SK-N-SH (cell line): ENCODE data around the gene FUT7. TPM values are rescaled to one million over a fixed set of nuclear protein-coding genes. Genes with fewer than 3 reads are reported as not detected.

Experiments used
- CTCF ChIA-PET: fragments of 300-600, 350-600 bp; formaldehyde crosslinking; extraction: SDS; loops from one replicate; lab custom pipeline; 2021; lab: Yijun Ruan, JAX
- POLR2A ChIA-PET: fragments of 350-600 bp; sonication (Branson Sonifier 250); formaldehyde crosslinking; extraction: SDS; loops from one replicate; lab custom pipeline; 2020; ENCODE audit warnings: antibody characterized with exemption, inconsistent platforms; lab: Yijun Ruan, JAX
- DNase-seq: peaks from one replicate; pipeline ENCODE4 v3.0.0; 2012
- H2AFZ ChIP-seq: fragments of 200-600 bp; sonication (generic); 2 replicates; pipeline ENCODE4 v1.8.1; 2016; ENCODE audit warnings: antibody characterized with exemption, mild to moderate bottlenecking, low read depth
- H3F3A ChIP-seq: fragments of 200-600 bp; sonication (generic); replicated peaks from 2 replicates; pipeline ENCODE3; 2016; ENCODE audit warnings: antibody characterized with exemption, mild to moderate bottlenecking; ENCODE audit not compliant: insufficient read depth
- H3K27ac ChIP-seq, 2 experiments: fragments of 200-500 bp in 1 of 2; fragments of 200-600 bp in 1 of 2; sonication (Bioruptor generic) in 1 of 2; sonication (generic), shearing (Covaris generic) in 1 of 2; 2 replicates each; pipeline versions ENCODE4 v1.5.1 to v1.6.1; 2014 to 2016; ENCODE audit warnings: low read depth in 2 of 2, inconsistent platforms in 1 of 2, low read length in 1 of 2, mild to moderate bottlenecking in 1 of 2, mixed read lengths in 1 of 2
- H3K27me3 ChIP-seq: fragments of 200-600 bp; sonication (generic), shearing (Covaris generic); 2 replicates; pipeline ENCODE4 v1.6.1; 2016; ENCODE audit warnings: mixed run types; ENCODE audit not compliant: insufficient read depth
- H3K36me3 ChIP-seq, 2 experiments: fragments of 200-500 bp in 1 of 2; fragments of 200-600 bp in 1 of 2; sonication (Bioruptor generic) in 1 of 2; sonication (generic) in 1 of 2; replicated peaks in 1 of 2; 2 replicates each; pipeline versions ENCODE3 to v1.5.1; 2014 to 2016; ENCODE audit warnings: low read length in 1 of 2, mild to moderate bottlenecking in 1 of 2; ENCODE audit not compliant: insufficient read depth in 2 of 2, control insufficient read depth in 1 of 2
- H3K4me1 ChIP-seq, 2 experiments: fragments of 200-500 bp in 1 of 2; fragments of 200-600 bp in 1 of 2; sonication (Bioruptor generic) in 1 of 2; sonication (generic), shearing (Covaris generic) in 1 of 2; 2 replicates each; pipeline versions ENCODE4 v1.5.1 to v1.6.1; 2014 to 2016; ENCODE audit warnings: low read depth in 1 of 2, low read length in 1 of 2, mixed run types in 1 of 2; ENCODE audit not compliant: insufficient read depth in 2 of 2, control insufficient read depth in 1 of 2
- H3K4me2 ChIP-seq: fragments of 200-600 bp; sonication (generic), shearing (Covaris generic); 2 replicates; pipeline ENCODE4 v1.6.1; 2017; ENCODE audit warnings: mixed run types
- H3K4me3 ChIP-seq, 2 experiments: fragments of 200-500 bp in 1 of 2; fragments of 200-600 bp in 1 of 2; sonication (Bioruptor generic) in 1 of 2; sonication (generic), shearing (Covaris generic) in 1 of 2; 2 replicates each; pipeline versions ENCODE4 v1.5.1 to v1.8.1; 2014 to 2016; ENCODE audit warnings: low read depth in 2 of 2, inconsistent platforms in 1 of 2, low read length in 1 of 2, mild to moderate bottlenecking in 1 of 2, mixed read lengths in 1 of 2, moderate library complexity in 1 of 2
- H3K79me2 ChIP-seq: fragments of 200-600 bp; sonication (generic); 2 replicates; pipeline ENCODE4 v1.8.1; 2017; ENCODE audit warnings: mild to moderate bottlenecking; ENCODE audit not compliant: insufficient read depth
- H3K9ac ChIP-seq: fragments of 200-600 bp; sonication (generic); 2 replicates; pipeline ENCODE4 v1.6.1; 2017; ENCODE audit warnings: mixed run types
- H3K9me2 ChIP-seq: fragments of 200-600 bp; sonication (generic); 2 replicates; pipeline ENCODE4 v1.6.1; 2017; ENCODE audit warnings: mixed run types
- H3K9me3 ChIP-seq: fragments of 200-600 bp; sonication (generic); 2 replicates; pipeline ENCODE4 v1.6.1; 2017; ENCODE audit warnings: mixed run types, mild to moderate bottlenecking, moderate library complexity
- H4K20me1 ChIP-seq: fragments of 200-600 bp; sonication (generic); 2 replicates; pipeline ENCODE4 v1.6.1; 2017; ENCODE audit warnings: mild to moderate bottlenecking, mixed run types; ENCODE audit not compliant: insufficient read depth
- CTCF ChIP-seq: fragments of 200-600 bp; sonication (generic); IDR thresholded peaks from 2 replicates; pipeline ENCODE4 v1.6.1; 2017; ENCODE audit warnings: antibody characterized with exemption, mild to moderate bottlenecking, moderate library complexity
- ELF1 ChIP-seq: IDR thresholded peaks from 2 replicates; pipeline ENCODE4 v1.4.0; 2012
- EP300 ChIP-seq, 2 experiments: IDR thresholded peaks; 2 replicates each; pipeline versions ENCODE4 v1.4.0 to v1.6.1; 2012; ENCODE audit warnings: borderline replicate concordance in 1 of 2, low read depth in 1 of 2, low read length in 1 of 2
- EZH2phosphoT487 ChIP-seq: fragments of 200-600 bp; sonication (generic); IDR thresholded peaks from 2 replicates; pipeline ENCODE4 v1.6.1; 2017; ENCODE audit warnings: low read depth, mixed run types, mild to moderate bottlenecking, antibody characterized with exemption, moderate library complexity, borderline replicate concordance
- FOSL2 ChIP-seq: IDR thresholded peaks from 2 replicates; pipeline ENCODE4 v1.4.0; 2012; ENCODE audit warnings: low read depth, mild to moderate bottlenecking, moderate library complexity, borderline replicate concordance
- FOXJ3 ChIP-seq: sonication (generic); formaldehyde crosslinking; IDR thresholded peaks from 2 replicates; pipeline ENCODE4 v1.5.1; 2020; ENCODE audit warnings: mild to moderate bottlenecking, missing genetic modification reagents
- GATA2 ChIP-seq: sonication (generic); formaldehyde crosslinking; IDR thresholded peaks from 2 replicates; pipeline ENCODE4 v1.5.0; 2020; ENCODE audit warnings: mild to moderate bottlenecking, missing genetic modification reagents
- IRF3 ChIP-seq: fragments of 150-350 bp; IDR thresholded peaks from 2 replicates; pipeline ENCODE4 v1.6.1; 2016; ENCODE audit warnings: mild to moderate bottlenecking, low read depth, low read length
- JUND ChIP-seq: IDR thresholded peaks from 2 replicates; pipeline ENCODE4 v1.4.0; 2012
- NFIC ChIP-seq: IDR thresholded peaks from 2 replicates; pipeline ENCODE4 v1.4.0; 2012; ENCODE audit warnings: borderline replicate concordance
- RAD21 ChIP-seq: IDR thresholded peaks from 2 replicates; pipeline ENCODE4 v1.6.1; 2012; ENCODE audit warnings: mild to moderate bottlenecking, low read length
- RCOR1 ChIP-seq: fragments of 150-350 bp; IDR thresholded peaks from 2 replicates; pipeline ENCODE4 v1.6.1; 2017; ENCODE audit warnings: antibody characterized with exemption, low read length
- SIN3A ChIP-seq: IDR thresholded peaks from 2 replicates; pipeline ENCODE4 v1.6.1; 2012; ENCODE audit warnings: low read depth, mild to moderate bottlenecking, low read length, moderate library complexity, borderline replicate concordance
- SMC3 ChIP-seq: IDR thresholded peaks from 2 replicates; pipeline ENCODE4 v1.6.1; 2012; ENCODE audit warnings: low read depth, low read length, improper control_type of control experiment
- TAF1 ChIP-seq: IDR thresholded peaks from 2 replicates; pipeline ENCODE4 v1.6.1; 2012; ENCODE audit warnings: low read depth, mild to moderate bottlenecking, low read length, moderate library complexity, borderline replicate concordance
- YY1 ChIP-seq: IDR thresholded peaks from 2 replicates; pipeline ENCODE4 v1.4.0; 2012; ENCODE audit warnings: low read depth, mild to moderate bottlenecking
- ZBTB33 ChIP-seq: IDR thresholded peaks from 2 replicates; pipeline ENCODE4 v1.4.0; 2012; ENCODE audit warnings: low read depth, borderline replicate concordance
- WGBS: methylation state at CpG from one replicate; pipeline ENCODE4 v1.1.6; 2017; ENCODE audit warnings: low lambda C conversion rate; 5-methylcytosine and 5-hydroxymethylcytosine counted together
- polyA plus RNA-seq, 3 experiments: library from polyadenylated mRNA; depleted of rRNA; stranded (reverse); fragments of >200 nt; gene quantifications; 2 replicates each; pipeline ENCODE4 v1.2.3, GENCODE V29; 2012
- TF ChIP-seq, protein P1 (sequence below): fragments of 150-350 bp; IDR thresholded peaks from 2 replicates; pipeline ENCODE4 v1.6.1; 2017; ENCODE audit warnings: antibody characterized with exemption, low read length, low read depth, borderline replicate concordance
- TF ChIP-seq, protein P2 (sequence below): IDR thresholded peaks from 2 replicates; pipeline ENCODE4; 2012
- TF ChIP-seq, protein P3 (sequence below): IDR thresholded peaks from 2 replicates; pipeline ENCODE4 v1.4.0; 2012; ENCODE audit warnings: low read depth

The FUT7 gene
- polyA plus RNA-seq, 1 of the 3 experiments (the other 2 are of a cell fraction): not detected

GRCh38 chr9:137078701-137079400 lies 47.0 kb upstream of the FUT7 start:
- Histone ChIP-seq H3K9me3 (no peaks in the 10 kb centered on the region), H3K79me2 (no peaks in the 10 kb centered on the region), H3K9me2 (no peaks in the 10 kb centered on the region)
- TF ChIP-seq ELF1 (no peak), NFIC (no peak), SMC3 (no peak), SIN3A (no peak), JUND (no peak), YY1 (no peak), GATA2 (CRISPR knock-in tag) (no peak), ZBTB33 (no peak), TAF1 (no peak), RAD21 (no peak), IRF3 (no peak), CTCF (no peak), RCOR1 (no peak), EP300 (IDR thresholded peaks at IDR 0.05; ENCODE audit: borderline replicate concordance in 1 of 2, low read depth in 1 of 2, low read length in 1 of 2) (no peak), EZH2phosphoT487 (no peak), FOSL2 (no peak), FOXJ3 (no peak)
- TF ChIP-seq, protein P1, sequence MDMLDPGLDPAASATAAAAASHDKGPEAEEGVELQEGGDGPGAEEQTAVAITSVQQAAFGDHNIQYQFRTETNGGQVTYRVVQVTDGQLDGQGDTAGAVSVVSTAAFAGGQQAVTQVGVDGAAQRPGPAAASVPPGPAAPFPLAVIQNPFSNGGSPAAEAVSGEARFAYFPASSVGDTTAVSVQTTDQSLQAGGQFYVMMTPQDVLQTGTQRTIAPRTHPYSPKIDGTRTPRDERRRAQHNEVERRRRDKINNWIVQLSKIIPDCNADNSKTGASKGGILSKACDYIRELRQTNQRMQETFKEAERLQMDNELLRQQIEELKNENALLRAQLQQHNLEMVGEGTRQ: no peak
- TF ChIP-seq, protein P2, sequence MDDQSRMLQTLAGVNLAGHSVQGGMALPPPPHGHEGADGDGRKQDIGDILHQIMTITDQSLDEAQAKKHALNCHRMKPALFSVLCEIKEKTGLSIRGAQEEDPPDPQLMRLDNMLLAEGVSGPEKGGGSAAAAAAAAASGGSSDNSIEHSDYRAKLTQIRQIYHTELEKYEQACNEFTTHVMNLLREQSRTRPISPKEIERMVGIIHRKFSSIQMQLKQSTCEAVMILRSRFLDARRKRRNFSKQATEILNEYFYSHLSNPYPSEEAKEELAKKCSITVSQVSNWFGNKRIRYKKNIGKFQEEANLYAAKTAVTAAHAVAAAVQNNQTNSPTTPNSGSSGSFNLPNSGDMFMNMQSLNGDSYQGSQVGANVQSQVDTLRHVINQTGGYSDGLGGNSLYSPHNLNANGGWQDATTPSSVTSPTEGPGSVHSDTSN: no peak
- TF ChIP-seq, protein P3, sequence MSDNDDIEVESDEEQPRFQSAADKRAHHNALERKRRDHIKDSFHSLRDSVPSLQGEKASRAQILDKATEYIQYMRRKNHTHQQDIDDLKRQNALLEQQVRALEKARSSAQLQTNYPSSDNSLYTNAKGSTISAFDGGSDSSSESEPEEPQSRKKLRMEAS: no peak
- TF ChIP-seq, all 33 proteins: peak for 0
- ChIA-PET CTCF (interaction anchor here (0.9 to 2.9 kb wide), 6 partner anchors 8 to 148 kb away, joined by 3 to 18 read pairs (median 6); partner anchors contain the start of genes ABCA2, NPDC1, RNF224 and SAPCD2), POLR2A (interaction anchor here (0.6 kb wide), 1 partner anchor 54 kb away, joined by 3 read pairs; no protein-coding TSS in a partner anchor)
- no peak overlapping the region for H2AFZ ChIP-seq
- peaks cover 18% of the 10 kb centered on the region for H3F3A ChIP-seq
- H3K4me1 ChIP-seq: peaks cover 4 to 9% of the 10 kb centered on the region in 2 experiments; a peak in 2 of 4 replicates
- no peak overlapping the region; a peak in 1 of 4 replicates for H3K4me3 ChIP-seq
- H3K4me2 ChIP-seq: 0 out of 2 replicates have a peak overlapping the region, but pooled peaks have one; percentile 87
- H3K9ac ChIP-seq: no peak overlapping the region
- H4K20me1 ChIP-seq: no peaks in the 10 kb centered on the region
- no peak for DNase-seq
- no peak overlapping the region for H3K27ac ChIP-seq
- H3K27me3 ChIP-seq: no peaks in the 10 kb centered on the region
- H3K36me3 ChIP-seq: peaks cover 3 to 8% of the 10 kb centered on the region in 2 experiments
- WGBS: 87% methylated on average over 18 of the region's 51 CpGs
